ENCODE measurements around the gene ZNF200.

DNA sequence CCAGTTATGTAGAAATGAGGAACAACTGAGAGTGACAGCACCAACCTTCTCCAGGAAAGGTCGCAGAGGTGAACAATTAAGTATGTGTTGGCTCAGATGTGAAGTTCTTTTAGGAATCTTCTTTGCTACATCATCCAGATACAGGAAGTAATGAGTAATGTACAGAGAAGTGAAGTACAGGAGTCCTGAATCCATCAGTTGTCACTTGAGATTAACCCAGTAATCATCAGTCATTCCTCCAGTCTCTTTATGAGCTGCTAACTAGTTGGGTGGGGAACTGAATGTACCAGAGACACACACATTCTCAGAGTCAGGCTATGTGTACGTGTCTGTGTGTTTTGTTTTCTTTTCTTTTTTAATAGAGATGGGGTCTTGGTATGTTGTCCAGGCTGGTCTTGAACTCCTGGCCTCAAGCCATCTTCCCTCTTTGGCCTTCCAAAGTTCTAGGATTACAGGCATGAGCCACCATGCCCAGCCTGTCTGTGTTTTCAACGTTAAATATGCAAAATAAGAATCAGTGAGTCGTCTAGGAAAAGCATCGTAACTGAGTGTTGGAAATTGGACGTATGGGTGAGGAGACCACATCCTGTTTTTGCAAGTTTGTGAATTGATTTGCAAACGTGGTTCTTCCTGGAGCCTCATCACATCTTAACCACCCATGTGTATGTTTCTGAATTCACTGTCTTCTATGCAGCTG, 19.9 kb downstream of the ZNF200 start:
- TF ChIP-seq, protein P1, sequence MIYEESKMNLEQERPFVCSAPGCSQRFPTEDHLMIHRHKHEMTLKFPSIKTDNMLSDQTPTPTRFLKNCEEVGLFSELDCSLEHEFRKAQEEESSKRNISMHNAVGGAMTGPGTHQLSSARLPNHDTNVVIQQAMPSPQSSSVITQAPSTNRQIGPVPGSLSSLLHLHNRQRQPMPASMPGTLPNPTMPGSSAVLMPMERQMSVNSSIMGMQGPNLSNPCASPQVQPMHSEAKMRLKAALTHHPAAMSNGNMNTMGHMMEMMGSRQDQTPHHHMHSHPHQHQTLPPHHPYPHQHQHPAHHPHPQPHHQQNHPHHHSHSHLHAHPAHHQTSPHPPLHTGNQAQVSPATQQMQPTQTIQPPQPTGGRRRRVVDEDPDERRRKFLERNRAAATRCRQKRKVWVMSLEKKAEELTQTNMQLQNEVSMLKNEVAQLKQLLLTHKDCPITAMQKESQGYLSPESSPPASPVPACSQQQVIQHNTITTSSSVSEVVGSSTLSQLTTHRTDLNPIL (CRISPR knock-in tag; IDR thresholded peaks at IDR 0.05; ENCODE audit: low read depth): no peak
- TF ChIP-seq PPARA (CRISPR knock-in tag; IDR thresholded peaks at IDR 0.05; ENCODE audit: borderline replicate concordance): no peak

Measured in SK-N-SH treated with all-trans-retinoic acid at 6 μM for 48 hours (cell line).